Kidney (tissue), 14 donors: ENCODE results near the gene PSPN. TPM values are rescaled to one million over a fixed set of nuclear protein-coding genes. Genes with fewer than 3 reads are reported as not detected.

Experiments
- DNase-seq, 5 donors: peaks; one replicate each; pipeline ENCODE4 v3.0.0-alpha.2; 2013 to 2020
- FAIRE-seq: peaks from 2 replicates; lab custom pipeline; 2012; peaks lifted over from hg19 to GRCh38; lab: Jason Lieb, UNC
- H3K27ac ChIP-seq, 2 donors: one replicate each; pipeline ENCODE4 v1.7.0; 2013; ENCODE audit warnings: low read depth in 2 of 2, low read length in 2 of 2, inconsistent platforms in 1 of 2
- H3K27me3 ChIP-seq: one replicate; pipeline ENCODE4 v1.7.1; 2013; ENCODE audit warnings: low read length, inconsistent platforms; ENCODE audit not compliant: control insufficient read depth, insufficient read depth
- H3K36me3 ChIP-seq, 3 donors: one replicate each; pipeline versions ENCODE4 v1.7.0 to v1.7.1; 2013; ENCODE audit warnings: low read length in 3 of 3, control low read depth in 1 of 3, inconsistent platforms in 1 of 3; ENCODE audit not compliant: insufficient read depth in 3 of 3, control insufficient read depth in 2 of 3
- H3K4me1 ChIP-seq, 3 donors: one replicate each; pipeline versions ENCODE4 v1.7.0 to v1.7.1; 2013; ENCODE audit warnings: low read length in 3 of 3, inconsistent platforms in 1 of 3, low read depth in 1 of 3; ENCODE audit not compliant: control insufficient read depth in 2 of 3, insufficient read depth in 2 of 3
- H3K4me3 ChIP-seq, 3 donors: one replicate each; pipeline versions ENCODE4 v1.7.0 to v1.8.1; 2013; ENCODE audit warnings: low read length in 3 of 3, control low read depth in 1 of 3, inconsistent platforms in 1 of 3
- H3K9ac ChIP-seq, 3 donors: one replicate each; pipeline versions ENCODE4 v1.7.0 to v1.7.1; 2013; ENCODE audit warnings: low read length in 3 of 3, control low read depth in 1 of 3, inconsistent platforms in 1 of 3
- H3K9me3 ChIP-seq, 3 donors: one replicate each; pipeline versions ENCODE4 v1.7.0 to v1.7.1; 2013; ENCODE audit warnings: low read length in 3 of 3, control low read depth in 1 of 3, inconsistent platforms in 1 of 3; ENCODE audit not compliant: control insufficient read depth in 2 of 3, insufficient read depth in 1 of 3
- intact Hi-C: fragments of 100-400 bp; cut with DNase I; formaldehyde crosslinking; loops from one replicate; pipeline ENCODE4 v1.11.1; 2022
- polyA plus RNA-seq: library from polyadenylated mRNA; stranded (reverse); fragments of 350-450 nt; fragmentation: Illumina TruSeq; extraction: RNeasy Lipid Tissue Mini Kit (QIAGEN cat#74804); gene quantifications from one replicate; pipeline ENCODE4 v1.2.3, GENCODE V29; 2014; ENCODE audit warnings: low read depth, low replicate concordance; ENCODE audit not compliant: insufficient read depth
- total RNA-seq: library from RNA; stranded (reverse); fragmentation: NEBNext Ultra II Directional; extraction: Animal tissue kit (Norgen Biotek cat#: 25700); gene quantifications from one replicate; pipeline ENCODE4 v1.2.1, GENCODE V29; 2021
- TF ChIP-seq, protein P1 (sequence below): IDR thresholded peaks from 3 replicates; pipeline ENCODE4 v1.5.1; 2012; ENCODE audit warnings: mild to moderate bottlenecking, moderate library complexity, borderline replicate concordance; ENCODE audit not compliant: insufficient read depth; ENCODE audit errors: extremely low read depth
- donor health status: control.
- donor health status: control.
- donor health status: control.
- donor health status: control.
- donor health status: control.
- donor health status: DM: yes; HTN: yes; CAD: no.
- donor health status: Normal renal cell carcinoma (clear cell type).

The PSPN gene
- total and polyA plus RNA-seq, 2 donors from 2014 or later = 1.9 to 2.0 TPM

DNA sequence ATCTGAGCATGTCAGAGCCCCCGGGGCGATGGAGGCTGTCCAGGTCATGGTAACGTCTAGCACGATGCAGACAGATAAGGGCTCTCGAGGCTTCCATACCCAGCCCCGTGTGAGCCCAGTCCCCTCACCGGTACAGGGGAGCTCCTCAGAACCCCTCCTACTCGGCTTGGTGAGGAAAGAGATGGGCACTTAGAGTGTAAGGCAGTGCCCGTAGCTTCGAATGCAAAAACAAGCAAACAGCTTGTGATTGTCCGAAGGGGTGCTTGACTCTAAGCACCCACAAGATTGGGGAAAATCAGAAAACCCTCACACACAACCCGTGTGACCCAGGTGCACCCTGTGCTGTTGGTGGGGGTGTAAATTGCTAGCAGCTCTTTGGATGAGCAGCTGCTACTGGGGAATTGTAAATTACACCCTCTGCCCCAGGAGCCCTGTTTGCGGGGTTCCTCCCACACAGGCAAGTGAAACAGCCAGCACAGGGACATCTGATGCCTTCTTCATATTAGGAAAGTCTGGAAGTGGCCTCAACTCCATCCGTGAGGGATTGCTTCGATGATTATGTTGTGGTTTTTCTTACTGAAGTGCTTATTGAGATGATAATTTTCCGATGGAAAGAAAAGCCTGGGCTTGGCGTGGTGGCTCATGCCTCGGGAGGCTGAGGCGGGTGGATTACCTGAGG, 918 bp upstream of the PSPN start:
- FAIRE-seq (no peak), DNase-seq (peak in 3 of 5 donors; percentile 49 to 82 (median 54))
- intact Hi-C loops = no loop called here
- peaks cover 10 to 19% (median 10%) of the 10 kb centered on the region in 3 donors for H3K36me3 ChIP-seq
- TF ChIP-seq, protein P1, sequence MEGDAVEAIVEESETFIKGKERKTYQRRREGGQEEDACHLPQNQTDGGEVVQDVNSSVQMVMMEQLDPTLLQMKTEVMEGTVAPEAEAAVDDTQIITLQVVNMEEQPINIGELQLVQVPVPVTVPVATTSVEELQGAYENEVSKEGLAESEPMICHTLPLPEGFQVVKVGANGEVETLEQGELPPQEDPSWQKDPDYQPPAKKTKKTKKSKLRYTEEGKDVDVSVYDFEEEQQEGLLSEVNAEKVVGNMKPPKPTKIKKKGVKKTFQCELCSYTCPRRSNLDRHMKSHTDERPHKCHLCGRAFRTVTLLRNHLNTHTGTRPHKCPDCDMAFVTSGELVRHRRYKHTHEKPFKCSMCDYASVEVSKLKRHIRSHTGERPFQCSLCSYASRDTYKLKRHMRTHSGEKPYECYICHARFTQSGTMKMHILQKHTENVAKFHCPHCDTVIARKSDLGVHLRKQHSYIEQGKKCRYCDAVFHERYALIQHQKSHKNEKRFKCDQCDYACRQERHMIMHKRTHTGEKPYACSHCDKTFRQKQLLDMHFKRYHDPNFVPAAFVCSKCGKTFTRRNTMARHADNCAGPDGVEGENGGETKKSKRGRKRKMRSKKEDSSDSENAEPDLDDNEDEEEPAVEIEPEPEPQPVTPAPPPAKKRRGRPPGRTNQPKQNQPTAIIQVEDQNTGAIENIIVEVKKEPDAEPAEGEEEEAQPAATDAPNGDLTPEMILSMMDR = no peak
- H3K9me3 ChIP-seq = no peaks in the 10 kb centered on the region
- no peak overlapping the region for H3K27ac ChIP-seq
- no peak overlapping the region for H3K9ac ChIP-seq
- H3K27me3 ChIP-seq = no peaks in the 10 kb centered on the region
- H3K4me3 ChIP-seq = no peak overlapping the region
- H3K4me1 ChIP-seq = peaks cover 0 to 8% (median 0%) of the 10 kb centered on the region in 3 donors

DNA sequence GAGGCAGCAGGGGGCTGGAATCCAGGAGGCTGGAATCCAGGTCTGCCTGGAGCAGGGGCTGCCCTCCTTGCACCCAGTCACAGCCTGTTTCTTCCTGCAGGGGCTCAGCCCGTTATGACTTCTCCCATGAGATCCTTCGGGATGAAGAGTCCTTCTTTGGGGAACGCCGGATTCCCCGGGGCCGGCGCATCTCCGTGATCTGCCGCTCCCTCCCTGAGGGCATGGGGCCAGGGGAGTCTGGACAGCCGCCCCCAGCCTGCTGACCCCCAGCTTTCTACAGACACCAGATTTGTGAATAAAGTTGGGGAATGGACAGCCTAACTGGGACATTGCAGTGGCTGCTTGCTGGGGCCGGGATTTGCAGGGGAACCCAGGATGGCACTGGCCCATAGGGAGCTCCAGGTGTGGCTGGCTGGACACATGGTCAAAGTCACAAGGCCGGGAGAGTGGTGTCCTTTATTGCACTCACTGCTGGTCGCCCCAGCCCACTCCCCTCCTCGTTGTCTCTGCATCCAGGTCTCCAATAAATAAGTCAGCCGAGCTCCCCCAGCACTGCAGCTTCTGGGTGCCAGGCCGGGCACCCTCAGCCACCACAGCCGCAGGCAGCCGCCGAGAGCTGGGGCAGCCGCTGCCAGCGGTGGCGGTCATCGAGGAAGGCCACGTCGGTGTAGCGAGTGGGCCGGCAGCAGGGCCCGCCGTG, 872 bp downstream of the PSPN start:
- TF ChIP-seq, protein P1 = no peak
- Histone ChIP-seq H3K9ac (no peak overlapping the region), H3K27me3 (no peaks in the 10 kb centered on the region), H3K27ac (no peak overlapping the region), H3K4me3 (no peak overlapping the region), H3K36me3 (peaks cover 3 to 4% (median 4%) of the 10 kb centered on the region in 3 donors), H3K9me3 (no peaks in the 10 kb centered on the region), H3K4me1 (peaks cover 0 to 8% (median 0%) of the 10 kb centered on the region in 3 donors)
- DNase-seq (no peak), FAIRE-seq (no peak)
- intact Hi-C loops = no loop called here

DNA sequence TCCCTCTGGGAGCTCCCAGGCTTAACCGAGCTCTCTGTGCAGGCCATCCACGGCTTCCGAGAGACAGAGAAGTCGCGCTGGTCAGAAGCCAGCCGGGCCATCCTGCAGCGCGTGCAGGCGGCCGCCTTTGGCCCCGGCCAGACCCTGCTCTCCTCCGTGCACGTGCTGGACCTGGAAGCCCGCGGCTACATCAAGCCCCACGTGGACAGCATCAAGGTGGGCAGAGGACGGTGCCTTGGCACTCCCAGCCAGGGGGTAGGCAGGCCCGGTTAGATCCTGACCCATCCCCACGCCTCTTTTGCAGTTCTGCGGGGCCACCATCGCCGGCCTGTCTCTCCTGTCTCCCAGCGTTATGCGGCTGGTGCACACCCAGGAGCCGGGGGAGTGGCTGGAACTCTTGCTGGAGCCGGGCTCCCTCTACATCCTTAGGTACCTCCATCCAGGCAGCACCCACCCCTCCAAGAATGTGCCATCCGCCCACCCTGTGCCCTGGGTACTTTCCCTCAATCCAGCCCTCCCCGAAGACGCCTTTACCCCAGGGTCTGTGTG, 1.5 kb downstream of the PSPN start:
- Histone ChIP-seq H3K36me3 (peaks cover 0 to 2% (median 0%) of the 10 kb centered on the region in 3 donors), H3K27ac (peak overlapping the region in 1 of 2 donors; percentile 41), H3K9ac (no peak overlapping the region), H3K4me3 (peak overlapping the region in 2 of 3 donors; percentile 32 to 53), H3K4me1 (peaks cover 0 to 8% (median 0%) of the 10 kb centered on the region in 3 donors), H3K27me3 (no peaks in the 10 kb centered on the region), H3K9me3 (no peaks in the 10 kb centered on the region)
- FAIRE-seq (no peak), DNase-seq (peak in 2 of 5 donors; percentile 77 to 85)
- intact Hi-C loops = no loop called here
- TF ChIP-seq, protein P1 = no peak
